GM12865 (cell line): ENCODE results near the gene PRKRA.

ENCODE experiments used
- DNase-seq: peaks from one replicate; pipeline ENCODE4 v3.0.0; 2010; ENCODE audit warnings: low read depth
- H3K4me3 ChIP-seq: 2 replicates; pipeline ENCODE4 v1.5.1; 2011; ENCODE audit warnings: mild to moderate bottlenecking, low read depth, low read length, control low read depth
- TF ChIP-seq, protein P1 (sequence below): IDR thresholded peaks from 2 replicates; pipeline ENCODE4 v1.5.1; 2011; ENCODE audit warnings: low read length, control low read depth, low read depth, inconsistent platforms; ENCODE audit not compliant: insufficient read depth; ENCODE audit errors: missing control alignments

The PRKRA gene

DNA sequence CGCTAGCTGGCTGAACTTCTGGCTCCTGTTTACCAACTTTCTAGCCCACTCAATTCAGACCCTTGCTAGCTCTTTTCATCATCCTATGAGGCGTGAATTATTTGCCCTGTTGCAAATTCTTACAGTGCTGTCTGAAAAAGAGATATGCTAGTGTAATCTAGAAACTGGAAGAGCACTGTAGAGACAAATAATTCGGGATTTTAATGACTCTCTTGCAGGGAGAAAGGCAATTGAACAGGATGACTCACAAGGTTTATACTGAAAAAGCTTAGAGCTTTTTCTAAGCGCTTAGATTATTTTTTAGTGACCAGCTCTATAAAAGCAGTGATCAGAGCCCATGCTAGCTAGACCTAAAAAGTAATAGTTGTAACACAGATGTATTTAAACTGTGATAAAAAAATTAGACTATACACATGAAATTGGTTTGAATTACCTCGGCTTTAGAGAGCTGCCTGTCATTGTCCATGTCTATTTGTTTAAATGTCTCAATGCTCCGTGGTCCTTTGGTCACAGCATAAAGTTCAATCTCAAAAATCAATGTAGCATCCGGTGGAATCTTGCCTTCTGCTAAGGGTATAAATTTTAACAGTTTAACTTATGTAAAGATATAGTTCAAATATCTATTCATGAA is 18.4 kb upstream of the PRKRA start:
- H3K4me3 ChIP-seq = no peak overlapping the region
- TF ChIP-seq, protein P1, sequence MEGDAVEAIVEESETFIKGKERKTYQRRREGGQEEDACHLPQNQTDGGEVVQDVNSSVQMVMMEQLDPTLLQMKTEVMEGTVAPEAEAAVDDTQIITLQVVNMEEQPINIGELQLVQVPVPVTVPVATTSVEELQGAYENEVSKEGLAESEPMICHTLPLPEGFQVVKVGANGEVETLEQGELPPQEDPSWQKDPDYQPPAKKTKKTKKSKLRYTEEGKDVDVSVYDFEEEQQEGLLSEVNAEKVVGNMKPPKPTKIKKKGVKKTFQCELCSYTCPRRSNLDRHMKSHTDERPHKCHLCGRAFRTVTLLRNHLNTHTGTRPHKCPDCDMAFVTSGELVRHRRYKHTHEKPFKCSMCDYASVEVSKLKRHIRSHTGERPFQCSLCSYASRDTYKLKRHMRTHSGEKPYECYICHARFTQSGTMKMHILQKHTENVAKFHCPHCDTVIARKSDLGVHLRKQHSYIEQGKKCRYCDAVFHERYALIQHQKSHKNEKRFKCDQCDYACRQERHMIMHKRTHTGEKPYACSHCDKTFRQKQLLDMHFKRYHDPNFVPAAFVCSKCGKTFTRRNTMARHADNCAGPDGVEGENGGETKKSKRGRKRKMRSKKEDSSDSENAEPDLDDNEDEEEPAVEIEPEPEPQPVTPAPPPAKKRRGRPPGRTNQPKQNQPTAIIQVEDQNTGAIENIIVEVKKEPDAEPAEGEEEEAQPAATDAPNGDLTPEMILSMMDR = no peak
- DNase-seq = no peak

DNA sequence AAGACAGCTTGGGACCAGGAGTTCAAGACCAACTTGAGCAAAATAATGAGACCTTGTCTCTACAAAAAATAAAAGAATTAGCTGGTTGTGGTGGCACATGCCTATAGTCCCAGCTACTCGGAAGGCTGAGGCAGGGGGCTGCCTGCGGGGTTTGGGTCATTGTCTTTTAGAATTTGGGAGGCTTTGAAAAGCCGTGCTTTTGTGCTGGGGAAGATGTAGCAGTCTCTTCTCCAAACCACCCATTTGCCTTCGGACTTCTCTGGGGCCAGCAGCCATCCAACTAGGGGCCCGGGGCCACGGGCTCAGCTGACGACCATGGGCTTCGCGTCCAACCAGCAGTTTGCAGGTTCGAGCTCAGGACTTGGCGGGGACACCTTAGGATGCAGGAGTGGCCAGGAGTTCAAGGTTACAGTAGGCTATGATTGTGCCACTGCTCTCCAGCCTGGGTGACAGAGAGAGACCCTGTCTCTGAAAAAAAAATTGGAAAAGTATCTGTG is 6.5 kb upstream of the PRKRA start:
- TF ChIP-seq, protein P1 = no peak
- no peak overlapping the region for H3K4me3 ChIP-seq
- no peak for DNase-seq

DNA sequence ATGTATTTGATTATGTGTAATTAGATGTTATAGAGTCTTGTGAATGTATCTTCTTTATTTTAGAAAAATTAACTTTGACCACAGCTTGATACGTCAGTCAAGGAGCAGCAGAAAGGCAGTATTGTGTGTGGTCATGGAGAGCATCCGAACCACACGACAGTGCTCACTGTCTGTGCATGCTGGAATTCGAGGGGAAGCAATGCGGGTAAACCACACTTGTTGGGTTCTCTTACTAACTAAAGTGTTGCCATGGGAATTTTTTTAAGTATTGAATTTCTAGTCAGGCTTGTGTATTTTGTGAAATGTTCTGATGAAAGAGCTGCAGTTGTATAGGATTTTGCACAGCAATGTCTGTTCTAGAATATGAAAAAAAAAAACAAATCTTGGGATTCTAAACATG is 5.0 kb upstream of the PRKRA start:
- TF ChIP-seq, protein P1 = no peak
- no peak overlapping the region for H3K4me3 ChIP-seq
- DNase-seq = no peak

DNA sequence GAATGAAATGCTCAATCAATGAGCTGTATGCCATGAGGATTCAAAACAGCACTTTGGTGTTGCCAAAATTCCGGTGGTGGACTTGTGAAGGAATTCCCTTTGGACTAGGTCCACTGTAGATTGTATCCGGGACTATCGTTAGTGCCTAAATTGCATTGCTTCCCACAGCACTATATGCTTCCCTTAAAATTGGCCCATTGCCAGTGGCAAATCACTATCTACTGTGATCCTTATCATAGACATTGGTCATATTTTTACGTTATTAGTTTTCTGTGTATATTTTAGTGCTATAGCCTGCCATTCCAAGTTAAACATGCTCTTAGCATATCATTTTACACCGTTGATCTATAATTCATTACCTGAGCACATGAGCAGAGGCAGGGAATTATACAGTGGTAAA is 1.9 kb upstream of the PRKRA start:
- no peak for DNase-seq
- TF ChIP-seq, protein P1 = no peak
- no peak overlapping the region for H3K4me3 ChIP-seq

DNA sequence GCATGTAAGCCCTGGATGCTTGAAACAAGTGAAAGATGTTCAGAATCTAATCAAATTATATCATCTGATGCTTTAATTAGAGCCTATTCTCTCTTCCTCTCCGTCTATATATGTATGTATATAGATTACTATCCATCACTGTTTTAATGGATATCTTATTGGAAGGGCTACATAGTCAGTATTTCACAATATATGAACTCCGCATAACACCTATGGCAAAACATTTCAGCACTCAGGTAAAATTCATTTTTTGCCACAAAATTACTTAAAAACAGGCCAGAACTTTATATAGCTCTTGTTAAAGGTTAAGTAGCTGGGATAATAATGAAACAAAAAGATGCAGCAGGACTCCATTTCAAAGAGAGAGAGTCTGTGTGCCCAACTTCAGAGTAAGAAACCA is 1.4 kb upstream of the PRKRA start:
- TF ChIP-seq, protein P1 = no peak
- H3K4me3 ChIP-seq = no peak overlapping the region
- DNase-seq = no peak

DNA sequence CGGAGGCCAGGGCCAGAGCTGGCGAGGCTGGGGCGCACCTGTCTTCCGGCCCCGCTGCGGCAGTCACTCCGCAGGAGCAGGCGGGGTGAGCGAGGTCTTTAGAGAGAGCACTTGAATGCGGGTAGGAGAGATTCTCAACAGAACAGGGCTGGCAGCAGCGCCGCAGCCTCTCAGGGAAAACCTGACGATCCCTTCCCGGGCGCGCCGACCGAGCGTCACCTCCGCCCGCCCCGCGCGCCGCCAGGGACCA is 526 bp downstream of the PRKRA start:
- peak overlapping the region; percentile 72 for H3K4me3 ChIP-seq
- peak; percentile 85 for DNase-seq
- TF ChIP-seq, protein P1 = no peak
